SU-DHL-6 (cell line): Measurements from ENCODE around the gene OSBPL2.
A peak's percentile ranks its signal among the peaks of the same experiment; 100 is the strongest.

ENCODE experiments used
- H2AFZ ChIP-seq: fragments of 200-600 bp; sonication (generic); 2 replicates; pipeline ENCODE4 v1.6.1; 2014; ENCODE audit warnings: low read depth, mild to moderate bottlenecking, moderate library complexity, mixed read lengths, antibody characterized with exemption, low read length; ENCODE audit not compliant: severe bottlenecking
- H3F3A ChIP-seq: fragments of 200-600 bp; shearing (Covaris generic); 2 replicates; pipeline ENCODE4 v1.6.0; 2016; ENCODE audit warnings: antibody characterized with exemption, mild to moderate bottlenecking; ENCODE audit not compliant: insufficient read depth
- H3K27ac ChIP-seq: fragments of 200-600 bp; sonication (generic); 2 replicates; pipeline ENCODE4 v1.5.1; 2016; ENCODE audit warnings: low read depth, mild to moderate bottlenecking, low read length, moderate library complexity, mixed read lengths
- H3K27me3 ChIP-seq: fragments of 200-600 bp; sonication (generic), shearing (Covaris generic); 2 replicates; pipeline ENCODE4 v1.6.0; 2014; ENCODE audit warnings: mild to moderate bottlenecking, low read length
- H3K36me3 ChIP-seq: fragments of 200-600 bp; sonication (generic); 2 replicates; pipeline ENCODE4 v1.6.1; 2014; ENCODE audit warnings: mild to moderate bottlenecking, low read length, mixed read lengths
- H3K4me2 ChIP-seq: fragments of 300-600, 200-600 bp; shearing (Covaris generic), sonication (generic); 2 replicates; pipeline ENCODE4 v1.6.0; 2014; ENCODE audit warnings: low read length, low read depth, mild to moderate bottlenecking; ENCODE audit not compliant: poor library complexity, severe bottlenecking
- H3K4me3 ChIP-seq: fragments of 200-600 bp; sonication (generic); 2 replicates; pipeline ENCODE4 v1.5.1; 2014; ENCODE audit warnings: antibody characterized with exemption, low read length, mild to moderate bottlenecking, mixed read lengths; ENCODE audit not compliant: insufficient read depth, poor library complexity, severe bottlenecking
- H3K79me2 ChIP-seq: fragments of 200-600 bp; sonication (generic); 2 replicates; pipeline ENCODE4 v1.6.1; 2014; ENCODE audit warnings: mild to moderate bottlenecking, low read length, moderate library complexity; ENCODE audit not compliant: insufficient read depth
- H3K9ac ChIP-seq: fragments of 200-600 bp; sonication (generic); 2 replicates; pipeline ENCODE4 v1.7.0; 2014; ENCODE audit warnings: mild to moderate bottlenecking, low read length
- H3K9me2 ChIP-seq: fragments of 200-600 bp; sonication (generic); replicated peaks from 2 replicates; pipeline ENCODE4 v1.6.1; 2014; ENCODE audit warnings: low read length; ENCODE audit not compliant: insufficient read depth
- H3K9me3 ChIP-seq: fragments of 200-600 bp; sonication (generic); 2 replicates; pipeline ENCODE4 v1.6.1; 2014; ENCODE audit warnings: low read length, mixed read lengths; ENCODE audit not compliant: insufficient read depth
- H4K20me1 ChIP-seq: fragments of 200-600 bp; sonication (generic); 2 replicates; pipeline ENCODE4 v1.6.1; 2014; ENCODE audit warnings: low read depth, mild to moderate bottlenecking, antibody characterized with exemption, low read length, moderate library complexity, mixed read lengths
- EZH2phosphoT487 ChIP-seq: fragments of 200-600 bp; sonication (generic), shearing (Covaris generic); conservative IDR thresholded peaks from 2 replicates; pipeline ENCODE4 v1.6.1; 2018; ENCODE audit warnings: mild to moderate bottlenecking, antibody characterized with exemption, low read length, moderate library complexity, mixed read lengths
- TF ChIP-seq, protein P1 (sequence below): fragments of 200-600 bp; sonication (generic); IDR thresholded peaks from one replicate; pipeline ENCODE4 v1.5.1; 2017; ENCODE audit warnings: antibody characterized with exemption, mild to moderate bottlenecking, low read length, moderate library complexity; ENCODE audit not compliant: insufficient read depth, poor library complexity, severe bottlenecking

Gene OSBPL2

DNA sequence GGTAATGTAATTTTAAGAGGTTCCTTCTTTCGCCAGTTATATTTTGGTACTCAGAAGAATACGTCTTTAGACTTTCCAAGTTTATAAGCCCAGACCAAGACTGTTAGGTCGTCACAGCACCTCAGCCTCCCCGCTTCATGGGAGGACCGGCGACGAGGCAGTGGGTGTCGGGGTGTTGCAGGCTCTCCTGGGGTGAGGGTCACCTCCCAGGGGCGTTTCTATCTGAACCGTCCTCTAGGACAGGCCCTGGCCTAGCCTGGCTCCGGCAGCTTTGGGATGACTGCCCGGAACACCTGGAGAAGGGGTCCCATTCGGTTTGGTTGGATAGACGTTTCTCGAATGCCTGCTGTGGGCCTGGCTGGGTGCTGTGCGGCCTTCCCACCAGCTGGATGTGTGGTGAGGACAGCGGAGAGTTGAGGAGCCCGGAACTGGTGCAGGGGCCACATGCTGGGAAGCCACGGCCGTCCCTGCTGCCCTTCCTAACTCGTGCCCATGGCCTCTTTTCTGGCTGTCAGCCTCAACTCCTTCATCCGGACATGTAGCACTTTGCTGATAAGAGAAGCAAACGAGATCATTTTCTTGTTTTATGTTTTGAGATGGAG is 1.1 kb downstream of the OSBPL2 start:
- Histone ChIP-seq H3K36me3 (no peaks in the 10 kb centered on the region), H3K4me2 (peak overlapping the region; percentile 88), H3F3A (no peaks in the 10 kb centered on the region), H3K9me3 (no peaks in the 10 kb centered on the region), H3K79me2 (peaks cover 5% of the 10 kb centered on the region; the same call in 1 of the 2 replicates), H2AFZ (no peak overlapping the region), H3K4me3 (peak overlapping the region; percentile 81), H3K27me3 (no peaks in the 10 kb centered on the region), H3K27ac (no peak overlapping the region), H4K20me1 (0 out of 2 replicates have a peak, but pooled peaks cover 4% of the 10 kb centered on the region), H3K9ac (peak overlapping the region; percentile 65), H3K9me2 (no peaks in the 10 kb centered on the region)
- no peak for TF ChIP-seq EZH2phosphoT487

GRCh38 chr20:62240020-62240685 is 1.8 kb downstream of the OSBPL2 start:
- H3K27ac ChIP-seq = no peak overlapping the region
- H3K36me3 ChIP-seq = no peaks in the 10 kb centered on the region
- H3K4me2 ChIP-seq = no peak overlapping the region

GRCh38 chr20:62241506-62241905 is 3.2 kb downstream of the OSBPL2 start:
- Histone ChIP-seq H3K79me2 (peaks cover 5% of the 10 kb centered on the region; the same call in 1 of the 2 replicates), H3K27ac (no peak overlapping the region), H3K9me3 (no peaks in the 10 kb centered on the region)

More at GRCh38 chr20:62240020-62240685, 1.8 kb downstream of the OSBPL2 start:
- Histone ChIP-seq H3K4me3 (no peak overlapping the region), H3K9me2 (no peaks in the 10 kb centered on the region), H2AFZ (no peak overlapping the region), H3F3A (no peaks in the 10 kb centered on the region), H3K9me3 (no peaks in the 10 kb centered on the region), H4K20me1 (0 out of 2 replicates have a peak, but pooled peaks cover 4% of the 10 kb centered on the region), H3K27me3 (no peaks in the 10 kb centered on the region), H3K9ac (no peak overlapping the region), H3K79me2 (peaks cover 5% of the 10 kb centered on the region; the same call in 1 of the 2 replicates)
- TF ChIP-seq, protein P1, sequence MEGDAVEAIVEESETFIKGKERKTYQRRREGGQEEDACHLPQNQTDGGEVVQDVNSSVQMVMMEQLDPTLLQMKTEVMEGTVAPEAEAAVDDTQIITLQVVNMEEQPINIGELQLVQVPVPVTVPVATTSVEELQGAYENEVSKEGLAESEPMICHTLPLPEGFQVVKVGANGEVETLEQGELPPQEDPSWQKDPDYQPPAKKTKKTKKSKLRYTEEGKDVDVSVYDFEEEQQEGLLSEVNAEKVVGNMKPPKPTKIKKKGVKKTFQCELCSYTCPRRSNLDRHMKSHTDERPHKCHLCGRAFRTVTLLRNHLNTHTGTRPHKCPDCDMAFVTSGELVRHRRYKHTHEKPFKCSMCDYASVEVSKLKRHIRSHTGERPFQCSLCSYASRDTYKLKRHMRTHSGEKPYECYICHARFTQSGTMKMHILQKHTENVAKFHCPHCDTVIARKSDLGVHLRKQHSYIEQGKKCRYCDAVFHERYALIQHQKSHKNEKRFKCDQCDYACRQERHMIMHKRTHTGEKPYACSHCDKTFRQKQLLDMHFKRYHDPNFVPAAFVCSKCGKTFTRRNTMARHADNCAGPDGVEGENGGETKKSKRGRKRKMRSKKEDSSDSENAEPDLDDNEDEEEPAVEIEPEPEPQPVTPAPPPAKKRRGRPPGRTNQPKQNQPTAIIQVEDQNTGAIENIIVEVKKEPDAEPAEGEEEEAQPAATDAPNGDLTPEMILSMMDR = no peak
- TF ChIP-seq EZH2phosphoT487 = no peak

More at GRCh38 chr20:62241506-62241905, 3.2 kb downstream of the OSBPL2 start:
- H3K36me3 ChIP-seq = no peaks in the 10 kb centered on the region
- 0 out of 2 replicates have a peak, but pooled peaks cover 4% of the 10 kb centered on the region for H4K20me1 ChIP-seq
- H3K27me3 ChIP-seq = no peaks in the 10 kb centered on the region
- no peak overlapping the region for H3K4me3 ChIP-seq
- TF ChIP-seq EZH2phosphoT487 = no peak
- TF ChIP-seq, protein P1 = no peak
- no peak overlapping the region for H2AFZ ChIP-seq
- no peak overlapping the region for H3K4me2 ChIP-seq
- H3K9ac ChIP-seq = no peak overlapping the region
- no peaks in the 10 kb centered on the region for H3K9me2 ChIP-seq
- H3F3A ChIP-seq = no peaks in the 10 kb centered on the region
